Mesenchymal stem cell (in vitro differentiated cells and primary cell): ENCODE data around the gene HADHB.

Experiments used
- DNase-seq: peaks from one replicate; pipeline ENCODE4 v3.0.0-alpha.2; 2013
- H2AFZ ChIP-seq: one replicate; pipeline ENCODE4 v1.6.1; 2013; ENCODE audit warnings: low read depth, mild to moderate bottlenecking, control low read depth, inconsistent platforms, low read length, moderate library complexity
- H2AK5ac ChIP-seq: 2 replicates; pipeline ENCODE4 v1.6.1; 2013; ENCODE audit warnings: low read length, moderate library complexity, mild to moderate bottlenecking, inconsistent platforms; ENCODE audit not compliant: severe bottlenecking
- H2BK120ac ChIP-seq: one replicate; pipeline ENCODE4 v1.6.1; 2013; ENCODE audit warnings: low read depth, mild to moderate bottlenecking, inconsistent platforms, low read length, moderate library complexity
- H2BK12ac ChIP-seq, 2 experiments: one replicate each; pipeline ENCODE4 v1.6.1; 2013; ENCODE audit warnings: inconsistent platforms in 2 of 2, low read length in 2 of 2, mild to moderate bottlenecking in 2 of 2, moderate library complexity in 2 of 2, control low read depth in 1 of 2
- H2BK15ac ChIP-seq: one replicate; pipeline ENCODE4 v1.6.1; 2013; ENCODE audit warnings: mild to moderate bottlenecking, low read depth, inconsistent platforms; ENCODE audit not compliant: poor library complexity, severe bottlenecking
- H2BK5ac ChIP-seq: 2 replicates; pipeline ENCODE4 v1.6.1; 2013; ENCODE audit warnings: low read depth, mild to moderate bottlenecking, low read length, control low read depth, inconsistent platforms; ENCODE audit not compliant: poor library complexity, severe bottlenecking
- H3K14ac ChIP-seq, 2 experiments: one replicate each; pipeline ENCODE4 v1.6.1; 2013; ENCODE audit warnings: inconsistent platforms in 2 of 2, low read length in 2 of 2, control low read depth in 1 of 2, mild to moderate bottlenecking in 1 of 2, moderate library complexity in 1 of 2
- H3K18ac ChIP-seq, 2 experiments: one replicate each; pipeline ENCODE4 v1.6.1; 2013; ENCODE audit warnings: inconsistent platforms in 2 of 2, low read length in 2 of 2, control low read depth in 1 of 2, low read depth in 1 of 2, mild to moderate bottlenecking in 1 of 2
- H3K23ac ChIP-seq, 2 experiments: one replicate each; pipeline ENCODE4 v1.6.1; 2013; ENCODE audit warnings: inconsistent platforms in 2 of 2, low read length in 2 of 2, mild to moderate bottlenecking in 2 of 2, moderate library complexity in 2 of 2, control low read depth in 1 of 2
- H3K27ac ChIP-seq: 2 replicates; pipeline ENCODE4 v1.5.1; 2013; ENCODE audit warnings: mild to moderate bottlenecking, moderate library complexity, low read length, control low read depth, inconsistent platforms; ENCODE audit not compliant: poor library complexity, severe bottlenecking
- H3K27me3 ChIP-seq, 2 experiments: 2 replicates each; pipeline versions ENCODE4 v1.6.1 to v1.7.0; 2013; ENCODE audit warnings: low read length in 2 of 2, mild to moderate bottlenecking in 2 of 2, moderate library complexity in 2 of 2, control low read depth in 1 of 2, inconsistent platforms in 1 of 2; ENCODE audit not compliant: control insufficient read depth in 1 of 2, insufficient read depth in 1 of 2
- H3K36me3 ChIP-seq, 2 experiments: 2 replicates each; pipeline versions ENCODE4 v1.6.1 to v1.7.0; 2013; ENCODE audit warnings: low read length in 2 of 2, control low read depth in 1 of 2, inconsistent platforms in 1 of 2, low read depth in 1 of 2, mild to moderate bottlenecking in 1 of 2; ENCODE audit not compliant: insufficient read depth in 2 of 2, control insufficient read depth in 1 of 2
- H3K4ac ChIP-seq, 2 experiments: one replicate each; pipeline ENCODE4 v1.6.1; 2013; ENCODE audit warnings: inconsistent platforms in 2 of 2, low read length in 2 of 2, mild to moderate bottlenecking in 2 of 2, moderate library complexity in 2 of 2, control low read depth in 1 of 2, low read depth in 1 of 2
- H3K4me1 ChIP-seq: 2 replicates; pipeline ENCODE4 v1.6.1; 2013; ENCODE audit warnings: low read depth, low read length, control low read depth; ENCODE audit not compliant: control insufficient read depth, insufficient read depth
- H3K4me2 ChIP-seq: 2 replicates; pipeline ENCODE4 v1.6.1; 2013; ENCODE audit warnings: low read length, mild to moderate bottlenecking, inconsistent platforms; ENCODE audit not compliant: poor library complexity, severe bottlenecking
- H3K4me3 ChIP-seq, 2 experiments: 2 replicates each; pipeline versions ENCODE4 v1.5.1 to v1.7.0; 2013; ENCODE audit warnings: low read length in 2 of 2, mild to moderate bottlenecking in 2 of 2, control low read depth in 1 of 2, low read depth in 1 of 2; ENCODE audit not compliant: insufficient read depth in 1 of 2
- H3K79me1 ChIP-seq: replicated peaks from 2 replicates; pipeline ENCODE4 v1.6.1; 2013; ENCODE audit warnings: mild to moderate bottlenecking, control low read depth, low read length, inconsistent platforms; ENCODE audit not compliant: poor library complexity, severe bottlenecking
- H3K9ac ChIP-seq: 2 replicates; pipeline ENCODE4 v1.7.0; 2013; ENCODE audit warnings: mild to moderate bottlenecking, low read length, moderate library complexity
- H3K9me3 ChIP-seq: 2 replicates; pipeline ENCODE4 v1.7.0; 2013; ENCODE audit warnings: mild to moderate bottlenecking, low read length; ENCODE audit not compliant: control insufficient read depth
- H4K8ac ChIP-seq: one replicate; pipeline ENCODE4 v1.6.1; 2013; ENCODE audit warnings: inconsistent platforms, mild to moderate bottlenecking, low read length, moderate library complexity
- H4K91ac ChIP-seq: one replicate; pipeline ENCODE4 v1.6.1; 2013; ENCODE audit warnings: mild to moderate bottlenecking, low read length, inconsistent platforms
- WGBS: methylation state at CpG from one replicate; pipeline ENCODE4 v1.1.7; 2013; ENCODE audit warnings: mixed read lengths; 5-methylcytosine and 5-hydroxymethylcytosine counted together

Gene HADHB

DNA sequence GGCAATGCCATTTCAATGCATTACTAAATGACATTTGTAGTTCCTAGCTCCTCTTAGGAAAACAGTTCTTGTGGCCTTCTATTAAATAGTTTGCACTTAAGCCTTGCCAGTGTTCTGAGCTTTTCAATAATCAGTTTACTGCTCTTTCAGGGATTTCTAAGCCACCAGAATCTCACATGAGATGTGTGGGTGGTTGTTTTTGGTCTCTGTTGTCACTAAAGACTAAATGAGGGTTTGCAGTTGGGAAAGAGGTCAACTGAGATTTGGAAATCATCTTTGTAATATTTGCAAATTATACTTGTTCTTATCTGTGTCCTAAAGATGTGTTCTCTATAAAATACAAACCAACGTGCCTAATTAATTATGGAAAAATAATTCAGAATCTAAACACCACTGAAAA lies 45.3 kb downstream of the HADHB start:
- Histone ChIP-seq H2AK5ac (no peak overlapping the region), H2AFZ (no peak overlapping the region), H4K91ac (no peak overlapping the region), H3K23ac (no peak overlapping the region), H3K36me3 (peaks cover 15 to 41% of the 10 kb centered on the region in 2 experiments), H3K4me3 (no peak overlapping the region), H3K4me2 (no peak overlapping the region), H3K4ac (no peak overlapping the region), H3K14ac (no peak overlapping the region), H2BK5ac (no peak overlapping the region), H3K27me3 (no peaks in the 10 kb centered on the region), H2BK12ac (no peak overlapping the region), H2BK15ac (no peak overlapping the region), H3K79me1 (no peaks in the 10 kb centered on the region), H3K18ac (no peak overlapping the region), H3K9ac (no peak overlapping the region), H3K9me3 (no peaks in the 10 kb centered on the region), H4K8ac (no peak overlapping the region), H3K27ac (no peak overlapping the region), H2BK120ac (no peak overlapping the region), H3K4me1 (no peaks in the 10 kb centered on the region)
- DNase-seq = no peak
- WGBS = no CpG with 5 or more reads among the region's 1 CpG

DNA sequence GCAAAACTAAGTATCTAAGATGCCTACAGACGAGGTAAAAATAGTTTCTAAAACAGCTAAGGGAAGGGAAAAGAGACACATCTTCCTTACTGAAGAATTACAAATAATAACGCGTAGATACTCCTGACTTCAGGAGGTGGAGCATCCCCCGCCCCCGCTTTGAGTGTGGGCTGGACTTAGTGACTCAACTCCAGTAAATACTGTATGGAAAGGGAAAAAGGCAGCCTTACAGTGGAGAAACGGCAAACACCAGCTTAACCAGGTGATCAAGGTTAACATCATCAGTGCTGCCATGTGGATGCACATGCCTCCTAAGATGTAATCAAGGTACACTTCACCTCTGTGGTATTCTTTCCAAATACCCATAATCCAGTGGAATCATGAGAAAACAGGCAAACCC lies 47.9 kb downstream of the HADHB start:
- no peak overlapping the region for H3K18ac ChIP-seq
- H3K4ac ChIP-seq = no peak overlapping the region
- H2AFZ ChIP-seq = no peak overlapping the region
- H3K4me3 ChIP-seq = no peak overlapping the region
- no peak overlapping the region for H2AK5ac ChIP-seq
- no peak overlapping the region for H2BK120ac ChIP-seq
- H2BK12ac ChIP-seq = no peak overlapping the region
- H3K9ac ChIP-seq = peak overlapping the region; percentile 68
- H4K91ac ChIP-seq = no peak overlapping the region
- H3K4me1 ChIP-seq = no peaks in the 10 kb centered on the region
- WGBS = 76% methylated on average over 6 of the region's 6 CpGs
- H3K79me1 ChIP-seq = no peaks in the 10 kb centered on the region
- no peak overlapping the region for H3K4me2 ChIP-seq
- no peak overlapping the region for H3K23ac ChIP-seq
- H3K27ac ChIP-seq = no peak overlapping the region
- no peak overlapping the region for H2BK15ac ChIP-seq
- no peaks in the 10 kb centered on the region for H3K9me3 ChIP-seq
- no peak overlapping the region for H2BK5ac ChIP-seq
- no peak overlapping the region for H3K14ac ChIP-seq
- peak; percentile 37 for DNase-seq
- H3K36me3 ChIP-seq = peaks cover 7 to 19% of the 10 kb centered on the region in 2 experiments
- no peak overlapping the region for H4K8ac ChIP-seq
- H3K27me3 ChIP-seq = no peaks in the 10 kb centered on the region

DNA sequence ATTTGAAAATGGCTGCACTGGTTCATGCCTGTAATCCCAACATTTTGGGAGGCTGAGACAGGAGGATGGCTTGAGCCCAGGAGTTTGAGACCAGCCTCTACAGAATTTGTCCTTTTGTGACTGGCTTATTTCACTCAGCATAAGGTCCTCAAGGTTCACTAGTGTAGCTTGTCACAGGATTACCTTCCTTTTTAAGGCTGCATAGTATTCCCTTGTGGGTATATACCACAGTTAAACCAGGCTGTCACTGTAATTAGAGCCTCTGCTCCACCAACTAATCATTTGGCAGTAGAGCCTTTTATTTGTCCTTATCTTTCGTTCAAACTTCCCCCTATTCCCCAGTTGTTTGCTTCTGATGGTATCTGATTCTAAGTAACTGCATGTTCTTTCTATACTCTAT lies 50.8 kb downstream of the HADHB start:
- H4K8ac ChIP-seq = no peak overlapping the region
- no peak overlapping the region for H3K23ac ChIP-seq
- H3K4me2 ChIP-seq = no peak overlapping the region
- H3K18ac ChIP-seq = no peak overlapping the region
- no peak for DNase-seq
- H2BK5ac ChIP-seq = no peak overlapping the region
- no peak overlapping the region for H2AK5ac ChIP-seq
- peaks cover 2 to 5% of the 10 kb centered on the region in 2 experiments for H3K36me3 ChIP-seq
- no peak overlapping the region for H3K4ac ChIP-seq
- no peaks in the 10 kb centered on the region for H3K9me3 ChIP-seq
- H2BK12ac ChIP-seq = no peak overlapping the region
- no peak overlapping the region for H3K9ac ChIP-seq
- no CpG with 5 or more reads among the region's 1 CpG for WGBS
- H3K4me1 ChIP-seq = peaks cover 11% of the 10 kb centered on the region
- no peaks in the 10 kb centered on the region for H3K79me1 ChIP-seq
- H3K14ac ChIP-seq = no peak overlapping the region
- no peaks in the 10 kb centered on the region for H3K27me3 ChIP-seq
- no peak overlapping the region for H2BK120ac ChIP-seq
- no peak overlapping the region for H2BK15ac ChIP-seq
- no peak overlapping the region for H3K27ac ChIP-seq
- H4K91ac ChIP-seq = no peak overlapping the region
- no peak overlapping the region for H3K4me3 ChIP-seq
- H2AFZ ChIP-seq = no peak overlapping the region

DNA sequence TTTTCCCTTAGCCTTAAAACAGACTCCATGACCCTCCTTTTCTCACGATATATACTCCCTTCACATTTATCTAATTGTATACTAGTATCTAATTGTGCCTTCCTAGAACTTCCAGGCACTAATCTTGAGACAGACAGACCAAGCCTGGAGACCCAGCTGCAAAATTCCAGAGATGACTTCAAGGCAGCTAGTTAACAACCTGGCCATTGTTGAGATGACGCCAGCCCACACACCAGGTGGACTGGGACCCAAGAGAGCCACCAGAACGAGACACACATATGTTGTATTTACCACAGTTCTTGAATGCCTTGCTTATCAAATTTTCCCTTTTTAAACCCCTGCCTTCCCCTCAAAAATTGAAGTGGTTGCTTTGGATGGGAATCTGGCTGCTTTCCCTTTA lies 52.3 kb downstream of the HADHB start:
- H3K23ac ChIP-seq = no peak overlapping the region
- no peak overlapping the region for H2BK12ac ChIP-seq
- H3K4me3 ChIP-seq = no peak overlapping the region
- H2AK5ac ChIP-seq = no peak overlapping the region
- H4K91ac ChIP-seq = no peak overlapping the region
- H3K18ac ChIP-seq = no peak overlapping the region
- no peaks in the 10 kb centered on the region for H3K27me3 ChIP-seq
- no peak overlapping the region for H2BK120ac ChIP-seq
- no peak overlapping the region for H2AFZ ChIP-seq
- 99% methylated on average over 2 of the region's 3 CpGs for WGBS
- H3K9ac ChIP-seq = no peak overlapping the region
- H2BK5ac ChIP-seq = no peak overlapping the region
- peaks cover 14% of the 10 kb centered on the region for H3K4me1 ChIP-seq
- no peak overlapping the region for H3K4me2 ChIP-seq
- no peak for DNase-seq
- no peaks in the 10 kb centered on the region for H3K9me3 ChIP-seq
- H3K14ac ChIP-seq = no peak overlapping the region
- no peak overlapping the region for H2BK15ac ChIP-seq
- no peak overlapping the region for H4K8ac ChIP-seq
- H3K4ac ChIP-seq = no peak overlapping the region
- H3K36me3 ChIP-seq = no peaks in the 10 kb centered on the region
- peaks cover 3% of the 10 kb centered on the region for H3K79me1 ChIP-seq
- H3K27ac ChIP-seq = no peak overlapping the region
